HG02678 (cell line): ENCODE measurements around the gene CHST11.
"Not testable (repeated sequence)": the region's sequence is repeated elsewhere in the genome, so short reads cannot be mapped to it uniquely, and the experiment has no call there.

Experiments used
- ATAC-seq: cut with Tn5 transposase; IDR thresholded peaks from one replicate; pipeline ENCODE4 v1.9.1; 2021; ENCODE audit warnings: mild to moderate bottlenecking, moderate library complexity; ENCODE audit not compliant: unreplicated experiment

The CHST11 gene

GRCh38 chr12:104779134-104779533, 322.4 kb downstream of the CHST11 start:
- ATAC-seq: no peak

GRCh38 chr12:104782296-104782695, 325.5 kb downstream of the CHST11 start:
- ATAC-seq: no peak

- ATAC-seq: no peak
Observed at GRCh38 chr12:104784592-104784991, 327.8 kb downstream of the CHST11 start.

GRCh38 chr12:104785886-104786285, 329.1 kb downstream of the CHST11 start:
- ATAC-seq: no peak

GRCh38 chr12:104786352-104786751, 329.6 kb downstream of the CHST11 start:
- no peak for ATAC-seq

GRCh38 chr12:104788840-104789271, 332.1 kb downstream of the CHST11 start:
- no peak for ATAC-seq

- ATAC-seq: no peak
Observed at GRCh38 chr12:104790296-104791125, 333.8 kb downstream of the CHST11 start.

- ATAC-seq: no peak
Observed at GRCh38 chr12:104792570-104792969, 335.8 kb downstream of the CHST11 start.

- ATAC-seq: no peak
Observed at GRCh38 chr12:104793285-104793684, 336.5 kb downstream of the CHST11 start.

- no peak for ATAC-seq
Observed at GRCh38 chr12:104793968-104794367, 337.2 kb downstream of the CHST11 start.

- ATAC-seq: no peak
Observed at GRCh38 chr12:104796475-104796862, 339.7 kb downstream of the CHST11 start.

- no peak for ATAC-seq
Observed at GRCh38 chr12:104799458-104799857, 342.7 kb downstream of the CHST11 start.

GRCh38 chr12:104801005-104801404, 344.3 kb downstream of the CHST11 start:
- no peak for ATAC-seq

GRCh38 chr12:104801427-104801826, 344.7 kb downstream of the CHST11 start:
- ATAC-seq: no peak

GRCh38 chr12:104802208-104802607, 345.5 kb downstream of the CHST11 start:
- ATAC-seq: no peak

- ATAC-seq: no peak
Observed at GRCh38 chr12:104805186-104805585, 348.4 kb downstream of the CHST11 start.

GRCh38 chr12:104806194-104806593, 349.4 kb downstream of the CHST11 start:
- ATAC-seq: not testable (repeated sequence)

GRCh38 chr12:104809251-104809650, 352.5 kb downstream of the CHST11 start:
- no peak for ATAC-seq

GRCh38 chr12:104809706-104810385, 353.1 kb downstream of the CHST11 start:
- ATAC-seq: no peak
